Measurements from ENCODE around the gene UBR7. TPM values are rescaled to one million over a fixed set of nuclear protein-coding genes. Genes with fewer than 3 reads are reported as not detected.
"Not testable (repeated sequence)": the region's sequence is repeated elsewhere in the genome, so short reads cannot be mapped to it uniquely, and the experiment has no call there.

The UBR7 gene
- total RNA-seq, 4 donors from 2014 or later: 13.2 to 29.6 (median 19.9) TPM

GRCh38 chr14:93163564-93163963 lies 43.5 kb upstream of the UBR7 start:
- Histone ChIP-seq H3K4me1 (no peaks in the 10 kb centered on the region), H3K9me3 (no peaks in the 10 kb centered on the region), H3K27ac (no peak overlapping the region), H3K27me3 (no peaks in the 10 kb centered on the region), H3K36me3 (no peaks in the 10 kb centered on the region), H3K4me3 (no peak overlapping the region)
- 60 to 64% methylated on average over 5 of the region's 5 CpGs for WGBS, 2 donors
- no peak for DNase-seq
- intact Hi-C loops (cut with DNase I): no loop called here
- no peak for TF ChIP-seq POLR2A (IDR thresholded peaks at IDR 0.05)
- TF ChIP-seq, protein P1, sequence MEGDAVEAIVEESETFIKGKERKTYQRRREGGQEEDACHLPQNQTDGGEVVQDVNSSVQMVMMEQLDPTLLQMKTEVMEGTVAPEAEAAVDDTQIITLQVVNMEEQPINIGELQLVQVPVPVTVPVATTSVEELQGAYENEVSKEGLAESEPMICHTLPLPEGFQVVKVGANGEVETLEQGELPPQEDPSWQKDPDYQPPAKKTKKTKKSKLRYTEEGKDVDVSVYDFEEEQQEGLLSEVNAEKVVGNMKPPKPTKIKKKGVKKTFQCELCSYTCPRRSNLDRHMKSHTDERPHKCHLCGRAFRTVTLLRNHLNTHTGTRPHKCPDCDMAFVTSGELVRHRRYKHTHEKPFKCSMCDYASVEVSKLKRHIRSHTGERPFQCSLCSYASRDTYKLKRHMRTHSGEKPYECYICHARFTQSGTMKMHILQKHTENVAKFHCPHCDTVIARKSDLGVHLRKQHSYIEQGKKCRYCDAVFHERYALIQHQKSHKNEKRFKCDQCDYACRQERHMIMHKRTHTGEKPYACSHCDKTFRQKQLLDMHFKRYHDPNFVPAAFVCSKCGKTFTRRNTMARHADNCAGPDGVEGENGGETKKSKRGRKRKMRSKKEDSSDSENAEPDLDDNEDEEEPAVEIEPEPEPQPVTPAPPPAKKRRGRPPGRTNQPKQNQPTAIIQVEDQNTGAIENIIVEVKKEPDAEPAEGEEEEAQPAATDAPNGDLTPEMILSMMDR (IDR thresholded peaks at IDR 0.05): no peak

DNA sequence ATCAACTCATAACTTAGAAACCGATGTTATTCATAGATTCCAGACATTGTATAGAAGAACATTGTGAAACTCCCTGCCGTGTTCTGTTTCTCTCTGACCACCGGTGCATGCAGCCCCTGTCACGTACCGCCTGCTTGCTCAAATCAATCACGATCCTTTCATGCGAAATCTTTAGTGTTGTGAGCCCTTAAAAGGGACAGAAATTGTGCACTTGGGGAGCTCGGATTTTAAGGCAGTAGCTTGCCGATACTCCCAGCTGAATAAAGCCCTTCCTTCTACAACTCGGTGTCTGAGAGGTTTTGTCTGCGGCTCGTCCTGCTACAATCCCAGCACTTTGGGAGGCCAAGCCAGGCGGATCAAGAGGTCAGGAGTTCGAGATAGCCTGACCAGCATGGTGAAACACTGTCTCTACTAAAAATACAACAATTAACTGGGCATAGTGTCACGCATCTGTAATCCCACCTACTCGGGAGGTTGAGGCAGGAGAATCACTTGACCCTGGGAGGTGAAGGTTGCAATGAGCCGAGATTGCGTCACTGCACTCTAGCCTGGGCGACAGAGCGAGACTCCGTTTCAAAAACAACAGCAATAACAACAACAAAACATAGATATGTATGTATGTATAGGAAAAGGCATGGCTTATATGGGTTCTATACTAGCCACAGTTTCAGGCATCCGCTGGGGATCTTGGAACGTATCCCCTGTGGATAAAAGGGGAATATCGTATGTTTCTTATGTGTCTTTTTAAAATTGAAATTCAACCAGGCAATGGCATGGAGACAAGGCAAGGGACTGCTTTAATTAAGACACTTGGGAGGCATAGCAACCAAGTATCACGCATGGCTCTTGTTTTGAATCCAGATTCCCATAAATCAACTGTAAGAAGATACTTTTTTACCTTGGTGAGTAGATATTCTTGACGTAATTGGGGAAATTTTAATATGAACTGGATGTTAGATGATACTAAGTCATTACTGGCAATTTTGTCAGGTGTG lies 41.5 kb upstream of the UBR7 start:
- WGBS, 2 donors: 84 to 90% methylated on average over 18 to 23 of the region's 26 CpGs
- DNase-seq; H3K4me3 ChIP-seq; H3K27me3 ChIP-seq; H3K9me3 ChIP-seq; H3K36me3 ChIP-seq; H3K27ac ChIP-seq; H3K4me1 ChIP-seq; intact Hi-C loops (cut with DNase I): not testable (repeated sequence)

GRCh38 chr14:93168610-93169009 lies 38.4 kb upstream of the UBR7 start:
- DNase-seq; intact Hi-C loops (cut with DNase I); H3K4me1 ChIP-seq; H3K4me3 ChIP-seq; H3K9me3 ChIP-seq; H3K27ac ChIP-seq; H3K27me3 ChIP-seq; H3K36me3 ChIP-seq: not testable (repeated sequence)
- WGBS, 2 donors: 79 to 83% methylated on average over 9 of the region's 9 CpGs

- DNase-seq; H3K4me3 ChIP-seq; H3K4me1 ChIP-seq; H3K27ac ChIP-seq; H3K36me3 ChIP-seq; H3K27me3 ChIP-seq; H3K9me3 ChIP-seq; intact Hi-C loops (cut with DNase I): not testable (repeated sequence)
- 74% methylated on average over 5 of the region's 6 CpGs; no CpG with 5 or more reads in 1 of the 2 donors for WGBS, 2 donors
These were observed 37.4 kb upstream of the UBR7 start for GRCh38 chr14:93169619-93170018.

- H3K36me3 ChIP-seq; H3K4me3 ChIP-seq; intact Hi-C loops (cut with DNase I); H3K27ac ChIP-seq; DNase-seq; H3K9me3 ChIP-seq; H3K27me3 ChIP-seq; H3K4me1 ChIP-seq: not testable (repeated sequence)
- WGBS, 2 donors: 90% methylated on average over 2 of the region's 20 CpGs; no CpG with 5 or more reads in 1 of the 2 donors
These were observed 36.9 kb upstream of the UBR7 start for GRCh38 chr14:93170141-93170540.

DNA sequence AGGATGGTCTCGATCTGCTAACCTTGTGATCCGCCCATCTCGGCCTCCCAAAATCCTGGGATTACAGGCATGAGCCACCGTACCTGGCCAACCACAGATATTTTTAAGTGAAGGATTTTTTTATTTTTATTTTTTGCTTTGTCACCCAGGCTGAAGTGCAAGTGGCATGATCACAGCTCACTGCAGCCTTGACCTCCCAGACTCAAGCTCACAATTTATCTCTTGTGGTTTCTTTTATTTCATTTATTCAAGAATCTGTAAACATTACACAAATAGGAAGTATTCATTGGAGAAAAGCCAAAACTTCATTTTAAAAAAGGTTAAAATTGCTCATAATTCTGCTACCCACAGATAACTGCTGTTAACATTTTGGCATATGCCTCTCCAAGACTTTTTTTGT lies 35.7 kb upstream of the UBR7 start:
- no peaks in the 10 kb centered on the region for H3K4me1 ChIP-seq
- H3K36me3 ChIP-seq: no peaks in the 10 kb centered on the region
- no peak for DNase-seq
- H3K27me3 ChIP-seq: no peaks in the 10 kb centered on the region
- TF ChIP-seq, protein P1 (IDR thresholded peaks at IDR 0.05): no peak
- no peak for TF ChIP-seq POLR2A (IDR thresholded peaks at IDR 0.05)
- H3K27ac ChIP-seq: no peak overlapping the region
- no peak overlapping the region for H3K4me3 ChIP-seq
- intact Hi-C loops (cut with DNase I): no loop called here
- 65 to 84% methylated on average over 4 of the region's 4 CpGs for WGBS, 2 donors
- no peaks in the 10 kb centered on the region for H3K9me3 ChIP-seq

GRCh38 chr14:93173943-93174395 lies 33.1 kb upstream of the UBR7 start:
- Histone ChIP-seq H3K9me3 (no peaks in the 10 kb centered on the region), H3K4me3 (no peak overlapping the region), H3K27me3 (no peaks in the 10 kb centered on the region), H3K27ac (no peak overlapping the region), H3K4me1 (no peaks in the 10 kb centered on the region), H3K36me3 (no peaks in the 10 kb centered on the region)
- no peak for TF ChIP-seq POLR2A (IDR thresholded peaks at IDR 0.05)
- TF ChIP-seq, protein P1 (IDR thresholded peaks at IDR 0.05): no peak
- DNase-seq: no peak
- WGBS, 2 donors: 30 to 38% methylated on average over 3 to 6 of the region's 10 CpGs
- intact Hi-C loops (cut with DNase I): no loop called here

DNA sequence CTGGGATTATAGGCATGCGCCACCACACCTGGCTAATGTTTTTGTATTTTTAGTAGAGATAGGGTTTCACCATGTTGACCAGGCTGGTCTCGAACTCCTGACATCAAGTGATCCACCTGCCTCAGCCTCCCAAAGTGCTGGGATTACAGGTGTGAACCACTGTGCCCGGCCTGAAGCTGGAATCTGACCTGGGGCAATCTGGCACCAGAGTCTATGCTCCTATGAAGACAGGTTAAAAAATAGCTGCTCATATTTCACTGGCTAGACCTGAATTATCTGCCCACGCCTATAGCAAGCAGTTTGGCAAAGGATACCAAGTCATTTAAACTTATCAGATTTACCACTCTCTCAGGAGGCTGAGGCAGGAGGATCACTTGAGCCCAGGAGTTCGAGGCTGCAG lies 32.3 kb upstream of the UBR7 start:
- WGBS, 2 donors: 66 to 69% methylated on average over 3 to 4 of the region's 5 CpGs
- DNase-seq: not testable (repeated sequence)

More for the DNA sequence above, 32.3 kb upstream of the UBR7 start:
- H3K36me3 ChIP-seq; H3K9me3 ChIP-seq; H3K27me3 ChIP-seq; H3K4me3 ChIP-seq; H3K4me1 ChIP-seq; intact Hi-C loops (cut with DNase I); H3K27ac ChIP-seq: not testable (repeated sequence)

Data from esophagus squamous epithelium (tissue), 5 donors.